ENCODE data around the gene WNT9B. TPM values are rescaled to one million over a fixed set of nuclear protein-coding genes. Genes with fewer than 3 reads are reported as not detected.

The WNT9B gene
- total RNA-seq, 1 donor: 0.36 TPM

DNA sequence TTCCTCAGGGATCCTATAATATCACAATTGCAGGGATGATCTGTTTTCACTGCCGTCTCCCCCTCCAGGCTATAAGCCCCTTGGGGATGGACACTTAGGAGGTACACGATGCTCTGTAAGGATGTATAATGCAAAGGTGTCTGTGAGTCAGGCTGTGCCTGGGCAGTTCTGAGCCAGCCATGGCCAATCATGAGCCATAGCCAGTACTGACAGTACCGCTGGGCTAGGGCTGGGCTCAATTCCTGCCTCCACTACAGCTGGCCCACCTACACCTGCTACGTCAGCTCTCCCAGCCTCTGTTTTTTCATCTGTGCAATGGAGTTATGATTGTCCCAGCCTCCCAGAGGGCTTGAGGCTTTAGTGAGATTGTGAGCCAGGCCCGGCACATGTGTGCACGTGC is 2.8 kb upstream of the WNT9B start:
- Histone ChIP-seq H3K79me2 (ENCODE audit: insufficient read depth, low read length) (no peaks in the 10 kb centered on the region), H4K20me1 (ENCODE audit: insufficient read depth, low read length) (no peaks in the 10 kb centered on the region), H3K36me3 (ENCODE audit: insufficient read depth, low read length) (no peaks in the 10 kb centered on the region), H3K4me2 (ENCODE audit: insufficient read depth, low read length) (no peak overlapping the region), H3K4me3 (ENCODE audit: insufficient read depth, low read length) (no peak overlapping the region), H3K27me3 (ENCODE audit: insufficient read depth, low read length) (peaks cover 71% of the 10 kb centered on the region), H2AFZ (ENCODE audit: low read length) (no peak overlapping the region), H3K9me3 (ENCODE audit: low read depth, low read length) (no peaks in the 10 kb centered on the region), H3K27ac (ENCODE audit: low read depth, low read length) (no peak overlapping the region), H3K4me1 (ENCODE audit: insufficient read depth, low read length) (no peaks in the 10 kb centered on the region)
- TF ChIP-seq, protein P1, sequence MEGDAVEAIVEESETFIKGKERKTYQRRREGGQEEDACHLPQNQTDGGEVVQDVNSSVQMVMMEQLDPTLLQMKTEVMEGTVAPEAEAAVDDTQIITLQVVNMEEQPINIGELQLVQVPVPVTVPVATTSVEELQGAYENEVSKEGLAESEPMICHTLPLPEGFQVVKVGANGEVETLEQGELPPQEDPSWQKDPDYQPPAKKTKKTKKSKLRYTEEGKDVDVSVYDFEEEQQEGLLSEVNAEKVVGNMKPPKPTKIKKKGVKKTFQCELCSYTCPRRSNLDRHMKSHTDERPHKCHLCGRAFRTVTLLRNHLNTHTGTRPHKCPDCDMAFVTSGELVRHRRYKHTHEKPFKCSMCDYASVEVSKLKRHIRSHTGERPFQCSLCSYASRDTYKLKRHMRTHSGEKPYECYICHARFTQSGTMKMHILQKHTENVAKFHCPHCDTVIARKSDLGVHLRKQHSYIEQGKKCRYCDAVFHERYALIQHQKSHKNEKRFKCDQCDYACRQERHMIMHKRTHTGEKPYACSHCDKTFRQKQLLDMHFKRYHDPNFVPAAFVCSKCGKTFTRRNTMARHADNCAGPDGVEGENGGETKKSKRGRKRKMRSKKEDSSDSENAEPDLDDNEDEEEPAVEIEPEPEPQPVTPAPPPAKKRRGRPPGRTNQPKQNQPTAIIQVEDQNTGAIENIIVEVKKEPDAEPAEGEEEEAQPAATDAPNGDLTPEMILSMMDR (IDR thresholded peaks at IDR 0.05; ENCODE audit: extremely low read depth, low read depth, low read length): no peak
- DNase-seq (ENCODE audit: insufficient read length, low spot score, missing footprints): peak; percentile 34

DNA sequence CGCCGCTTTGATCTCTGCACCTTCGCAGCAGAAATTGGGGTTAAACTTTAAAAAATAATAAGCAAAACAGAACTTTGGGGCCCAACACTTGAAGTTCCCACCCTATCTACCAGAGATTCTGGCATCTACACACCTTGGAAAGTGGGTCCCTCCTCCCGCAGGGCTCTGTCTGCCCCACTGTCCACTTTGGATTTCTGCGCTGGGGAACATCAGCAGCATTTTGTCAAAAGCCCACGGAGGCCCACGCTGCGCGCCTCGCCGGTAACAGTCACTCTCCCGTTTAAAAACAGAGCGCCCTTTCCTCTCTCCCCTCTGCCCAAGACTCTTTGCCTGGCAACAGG is 725 bp upstream of the WNT9B start:
- TF ChIP-seq, protein P1 (IDR thresholded peaks at IDR 0.05; ENCODE audit: extremely low read depth, low read depth, low read length): no peak
- Histone ChIP-seq H4K20me1 (ENCODE audit: insufficient read depth, low read length) (no peaks in the 10 kb centered on the region), H2AFZ (ENCODE audit: low read length) (no peak overlapping the region), H3K4me3 (ENCODE audit: insufficient read depth, low read length) (no peak overlapping the region), H3K27ac (ENCODE audit: low read depth, low read length) (no peak overlapping the region), H3K79me2 (ENCODE audit: insufficient read depth, low read length) (no peaks in the 10 kb centered on the region), H3K4me1 (ENCODE audit: insufficient read depth, low read length) (no peaks in the 10 kb centered on the region), H3K4me2 (ENCODE audit: insufficient read depth, low read length) (no peak overlapping the region), H3K9me3 (ENCODE audit: low read depth, low read length) (no peaks in the 10 kb centered on the region), H3K36me3 (ENCODE audit: insufficient read depth, low read length) (no peaks in the 10 kb centered on the region), H3K27me3 (ENCODE audit: insufficient read depth, low read length) (peaks cover 71% of the 10 kb centered on the region)
- DNase-seq (ENCODE audit: insufficient read length, low spot score, missing footprints): peak; percentile 73

DNA sequence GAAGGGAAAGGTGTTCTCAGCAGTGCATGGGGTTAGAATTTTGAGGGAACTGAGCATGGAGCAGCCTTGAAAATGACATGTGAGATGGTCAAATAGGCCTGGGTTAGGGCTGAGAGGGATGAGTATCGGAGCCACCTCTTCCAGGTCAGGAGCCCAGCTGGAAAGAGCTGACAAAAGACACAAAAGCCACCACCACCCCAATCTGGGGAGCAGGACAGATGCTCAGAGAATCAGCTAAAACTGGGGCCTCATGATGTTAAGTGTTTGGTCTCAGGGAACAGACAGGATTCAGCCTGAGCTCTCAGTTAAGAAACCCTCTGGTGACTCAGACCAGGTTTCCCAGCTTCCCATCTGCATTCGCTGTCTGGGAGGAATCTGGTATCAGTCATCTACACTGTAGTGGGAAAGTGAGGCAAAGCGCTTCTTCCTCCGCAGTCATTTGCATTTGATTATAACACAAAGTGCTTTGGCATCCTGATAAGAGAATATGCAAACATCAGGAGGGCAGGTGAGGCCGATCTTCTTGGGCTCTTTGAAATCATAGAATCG is 2.6 kb downstream of the WNT9B start:
- H4K20me1 ChIP-seq (ENCODE audit: insufficient read depth, low read length): no peaks in the 10 kb centered on the region
- no peaks in the 10 kb centered on the region for H3K9me3 ChIP-seq (ENCODE audit: low read depth, low read length)
- H3K27ac ChIP-seq (ENCODE audit: low read depth, low read length): no peak overlapping the region
- H3K27me3 ChIP-seq (ENCODE audit: insufficient read depth, low read length): peaks cover 50% of the 10 kb centered on the region
- DNase-seq (ENCODE audit: insufficient read length, low spot score, missing footprints): peak; percentile 94
- H3K4me1 ChIP-seq (ENCODE audit: insufficient read depth, low read length): no peaks in the 10 kb centered on the region
- H3K79me2 ChIP-seq (ENCODE audit: insufficient read depth, low read length): no peaks in the 10 kb centered on the region
- no peak overlapping the region for H3K4me3 ChIP-seq (ENCODE audit: insufficient read depth, low read length)
- H2AFZ ChIP-seq (ENCODE audit: low read length): no peak overlapping the region
- no peaks in the 10 kb centered on the region for H3K36me3 ChIP-seq (ENCODE audit: insufficient read depth, low read length)
- TF ChIP-seq, protein P1 (IDR thresholded peaks at IDR 0.05; ENCODE audit: extremely low read depth, low read depth, low read length): no peak
- no peak overlapping the region for H3K4me2 ChIP-seq (ENCODE audit: insufficient read depth, low read length)

DNA sequence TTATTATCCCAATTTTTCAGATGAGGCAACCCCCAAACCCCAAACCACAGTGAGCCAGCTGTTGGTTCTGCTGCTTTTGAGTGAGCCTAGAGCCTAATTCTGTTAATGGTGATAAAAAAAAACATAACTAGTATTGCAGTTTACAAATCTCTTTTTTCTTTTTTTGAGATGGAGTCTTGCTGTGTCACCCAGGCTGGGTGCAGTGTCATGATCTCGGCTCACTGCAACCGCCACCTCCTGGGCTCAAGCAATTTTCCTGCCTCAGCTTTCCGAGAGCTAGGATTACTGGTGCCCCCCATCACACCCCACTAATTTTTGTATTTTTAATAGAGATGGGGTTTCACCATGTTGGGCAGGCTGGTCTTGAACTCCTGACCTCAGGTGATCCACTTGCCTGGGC is 3.1 kb downstream of the WNT9B start:
- Histone ChIP-seq H3K27me3 (ENCODE audit: insufficient read depth, low read length) (peaks cover 44% of the 10 kb centered on the region), H3K9me3 (ENCODE audit: low read depth, low read length) (no peaks in the 10 kb centered on the region), H3K4me2 (ENCODE audit: insufficient read depth, low read length) (no peak overlapping the region), H3K4me3 (ENCODE audit: insufficient read depth, low read length) (no peak overlapping the region), H3K79me2 (ENCODE audit: insufficient read depth, low read length) (no peaks in the 10 kb centered on the region), H3K4me1 (ENCODE audit: insufficient read depth, low read length) (no peaks in the 10 kb centered on the region), H3K27ac (ENCODE audit: low read depth, low read length) (no peak overlapping the region), H4K20me1 (ENCODE audit: insufficient read depth, low read length) (no peaks in the 10 kb centered on the region), H3K36me3 (ENCODE audit: insufficient read depth, low read length) (no peaks in the 10 kb centered on the region), H2AFZ (ENCODE audit: low read length) (no peak overlapping the region)
- TF ChIP-seq, protein P1 (IDR thresholded peaks at IDR 0.05; ENCODE audit: extremely low read depth, low read depth, low read length): no peak
- DNase-seq (ENCODE audit: insufficient read length, low spot score, missing footprints): peak; percentile 5

All from osteoblast (primary cell).